Stomach (tissue), 9 donors: ENCODE data around the gene GNAT3. TPM values are rescaled to one million over a fixed set of nuclear protein-coding genes. Genes with fewer than 3 reads are reported as not detected.

Experiments
- DNase-seq, 2 donors: peaks; one replicate each; pipeline versions ENCODE4 v3.0.0 to v3.0.0-alpha.2; 2013 to 2019
- H3K27ac ChIP-seq, 5 donors: fragments of 200-600 bp in 4 of 5; sonication (generic) in 4 of 5; one replicate each; pipeline ENCODE4 v1.5.1; 2013 to 2019; ENCODE audit warnings: mild to moderate bottlenecking in 1 of 5, moderate library complexity in 1 of 5
- H3K27me3 ChIP-seq, 3 donors: fragments of 200-600 bp; sonication (generic); one replicate each; pipeline ENCODE4 v1.5.1; 2017 to 2019; ENCODE audit warnings: mixed run types in 1 of 3
- H3K36me3 ChIP-seq, 4 donors: fragments of 200-600 bp; sonication (generic); 1 replicate in 3 of 4; 2 replicates in 1 of 4; pipeline ENCODE4 v1.5.1; 2016 to 2019
- H3K4me1 ChIP-seq, 4 donors: fragments of 200-600 bp; sonication (generic); one replicate each; pipeline ENCODE4 v1.5.1; 2016 to 2019
- H3K4me3 ChIP-seq, 4 donors: fragments of 200-600 bp; sonication (generic) in 3 of 4; one replicate each; pipeline ENCODE4 v1.5.1; 2016 to 2019; ENCODE audit warnings: mild to moderate bottlenecking in 1 of 4
- H3K9me3 ChIP-seq, 4 donors: fragments of 200-600 bp; sonication (generic); one replicate each; pipeline ENCODE4 v1.5.1; 2016 to 2019
- EP300 ChIP-seq: sonication (generic); formaldehyde crosslinking; IDR thresholded peaks from one replicate; pipeline ENCODE4 v1.6.1; 2017; ENCODE audit warnings: antibody characterized with exemption
- POLR2A ChIP-seq, 4 donors: fragments of 450-650 bp; IDR thresholded peaks; one replicate each; pipeline ENCODE4 v1.6.1; 2016; ENCODE audit warnings: antibody characterized with exemption in 4 of 4, control low read depth in 2 of 4, mild to moderate bottlenecking in 1 of 4, moderate library complexity in 1 of 4
- POLR2AphosphoS5 ChIP-seq, 3 donors: sonication (generic); formaldehyde crosslinking; IDR thresholded peaks; one replicate each; pipeline ENCODE4 v1.6.1; 2016; ENCODE audit warnings: antibody characterized with exemption in 3 of 3
- WGBS, 5 donors: extraction: QIAGEN DNeasy Blood & Tissue Kit in 3 of 5; methylation state at CpG; one replicate each; pipeline versions ENCODE4 v1.1.5 to v1.1.7; 2013 to 2018; 5-methylcytosine and 5-hydroxymethylcytosine counted together
- intact Hi-C: fragments of 100-400 bp; cut with DNase I; formaldehyde crosslinking; loops from one replicate; pipeline ENCODE4 v1.15.1; 2023; ENCODE audit warnings: low total_unique reads
- polyA plus RNA-seq, 3 donors: library from polyadenylated mRNA; stranded (reverse); fragments of 200-250 nt; gene quantifications; one replicate each; pipeline ENCODE4 v1.2.3, GENCODE V29; 2013
- total RNA-seq, 5 donors: library from RNA; depleted of rRNA; stranded (reverse); fragments of >200 nt; gene quantifications; one replicate each; pipeline versions ENCODE4 v1.1.0 to v1.2.3, GENCODE V29; 2014 to 2016
- TF ChIP-seq, protein P1 (sequence below), 7 experiments: fragments of 450-650 bp in 4 of 7; fragments of 200-600 bp in 3 of 7; sonication (generic) in 3 of 7; IDR thresholded peaks; one replicate each; pipeline ENCODE4 v1.5.1; 2016 to 2019; ENCODE audit warnings: antibody characterized with exemption in 7 of 7, control low read depth in 2 of 7, mild to moderate bottlenecking in 1 of 7
- donor health status: healthy with polysubstance abuse.
- donor health status: Bipolar disorder and iron deficiency.
- donor health status: healthy.

Gene GNAT3
- total and polyA plus RNA-seq, 8 donors, result not detected

DNA sequence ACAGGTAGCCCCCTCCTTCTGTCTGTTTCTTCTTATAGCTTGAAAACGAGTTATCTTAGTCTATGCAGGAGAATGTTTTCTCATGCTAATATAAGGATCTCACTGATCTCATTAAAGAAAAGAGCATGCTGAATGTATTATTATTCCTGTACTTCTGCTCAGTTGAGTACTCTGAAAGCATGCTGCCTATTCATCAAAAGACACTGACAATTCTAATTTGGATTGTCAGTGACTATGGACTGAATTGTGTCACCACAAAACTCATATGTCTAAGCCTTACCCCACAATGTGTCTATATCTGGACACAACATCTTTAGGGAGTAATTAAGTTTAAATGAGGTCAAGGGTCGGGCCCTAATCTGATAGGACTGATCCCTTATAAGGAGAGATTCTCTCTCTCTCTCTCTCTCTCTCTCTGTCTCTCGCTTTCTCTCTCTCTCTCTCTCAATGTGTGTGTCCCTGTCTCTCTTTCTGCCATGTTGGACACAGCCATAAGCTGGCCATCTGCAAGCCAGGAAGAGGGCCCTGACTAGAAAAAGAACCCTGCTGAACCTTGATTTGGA lies 98.4 kb downstream of the GNAT3 start:
- no peaks in the 10 kb centered on the region for H3K4me1 ChIP-seq
- no peaks in the 10 kb centered on the region for H3K9me3 ChIP-seq
- no peak overlapping the region for H3K4me3 ChIP-seq
- intact Hi-C loops, result no loop called here
- TF ChIP-seq EP300 (no peak), POLR2A (IDR thresholded peaks at IDR 0.05) (no peak), POLR2AphosphoS5 (IDR thresholded peaks at IDR 0.05) (no peak)
- TF ChIP-seq, protein P1, sequence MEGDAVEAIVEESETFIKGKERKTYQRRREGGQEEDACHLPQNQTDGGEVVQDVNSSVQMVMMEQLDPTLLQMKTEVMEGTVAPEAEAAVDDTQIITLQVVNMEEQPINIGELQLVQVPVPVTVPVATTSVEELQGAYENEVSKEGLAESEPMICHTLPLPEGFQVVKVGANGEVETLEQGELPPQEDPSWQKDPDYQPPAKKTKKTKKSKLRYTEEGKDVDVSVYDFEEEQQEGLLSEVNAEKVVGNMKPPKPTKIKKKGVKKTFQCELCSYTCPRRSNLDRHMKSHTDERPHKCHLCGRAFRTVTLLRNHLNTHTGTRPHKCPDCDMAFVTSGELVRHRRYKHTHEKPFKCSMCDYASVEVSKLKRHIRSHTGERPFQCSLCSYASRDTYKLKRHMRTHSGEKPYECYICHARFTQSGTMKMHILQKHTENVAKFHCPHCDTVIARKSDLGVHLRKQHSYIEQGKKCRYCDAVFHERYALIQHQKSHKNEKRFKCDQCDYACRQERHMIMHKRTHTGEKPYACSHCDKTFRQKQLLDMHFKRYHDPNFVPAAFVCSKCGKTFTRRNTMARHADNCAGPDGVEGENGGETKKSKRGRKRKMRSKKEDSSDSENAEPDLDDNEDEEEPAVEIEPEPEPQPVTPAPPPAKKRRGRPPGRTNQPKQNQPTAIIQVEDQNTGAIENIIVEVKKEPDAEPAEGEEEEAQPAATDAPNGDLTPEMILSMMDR (IDR thresholded peaks at IDR 0.05), result no peak
- DNase-seq, result no peak
- H3K27me3 ChIP-seq, result no peaks in the 10 kb centered on the region
- H3K27ac ChIP-seq, result no peak overlapping the region
- 72 to 79% (median 76%) methylated on average over 3 of the region's 3 CpGs for WGBS, 5 donors
- H3K36me3 ChIP-seq, result no peaks in the 10 kb centered on the region

DNA sequence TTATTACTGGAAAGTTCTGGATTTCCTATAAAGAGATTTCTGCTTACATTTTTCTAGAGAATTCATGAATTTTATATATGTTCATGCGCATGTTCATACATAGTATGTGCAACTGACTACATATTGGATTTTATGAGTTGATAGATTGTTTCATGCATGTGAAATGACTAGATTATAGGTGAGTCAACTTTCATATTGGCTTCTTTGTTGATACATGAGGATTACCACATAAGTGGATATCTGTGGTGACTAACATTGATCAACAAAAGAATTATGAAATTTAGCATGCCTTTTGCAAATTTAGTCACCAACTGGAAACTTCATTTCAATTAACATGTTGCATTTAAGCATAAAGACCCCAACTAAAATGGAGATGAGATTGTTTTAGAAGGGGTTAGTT lies 99.0 kb downstream of the GNAT3 start:
- no peak overlapping the region for H3K27ac ChIP-seq

DNA sequence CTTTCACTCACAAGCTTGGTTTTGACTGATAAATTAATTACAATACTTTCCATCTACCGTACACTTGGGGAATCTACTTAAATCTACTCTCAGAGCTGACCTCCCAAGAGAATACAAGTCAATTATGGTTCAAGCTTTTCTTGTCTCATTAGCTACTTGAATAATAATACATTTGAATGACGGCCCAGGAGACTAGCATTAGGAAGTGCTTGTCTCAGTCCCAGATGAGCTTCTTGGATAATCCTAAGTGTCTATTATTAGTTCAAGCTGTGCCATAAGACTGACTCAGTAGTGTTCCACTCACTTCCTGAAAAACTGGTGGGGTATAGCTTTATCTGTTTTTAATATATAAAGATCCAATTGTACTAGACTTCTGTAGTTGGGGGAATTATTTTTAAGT lies 100.2 kb downstream of the GNAT3 start:
- no peaks in the 10 kb centered on the region for H3K36me3 ChIP-seq
- DNase-seq, result no peak
- no peak overlapping the region for H3K4me3 ChIP-seq
- TF ChIP-seq POLR2AphosphoS5 (IDR thresholded peaks at IDR 0.05), result no peak
- TF ChIP-seq EP300, result no peak
- TF ChIP-seq, protein P1 (IDR thresholded peaks at IDR 0.05), result no peak
- no peak for TF ChIP-seq POLR2A (IDR thresholded peaks at IDR 0.05)
- no peaks in the 10 kb centered on the region for H3K27me3 ChIP-seq
- H3K4me1 ChIP-seq, result no peaks in the 10 kb centered on the region
- H3K9me3 ChIP-seq, result no peaks in the 10 kb centered on the region
- H3K27ac ChIP-seq, result no peak overlapping the region
- 64 to 82% (median 81%) methylated on average over 2 of the region's 2 CpGs for WGBS, 5 donors
- intact Hi-C loops, result no loop called here

More for the DNA sequence above, 99.0 kb downstream of the GNAT3 start:
- DNase-seq, result no peak
- no peaks in the 10 kb centered on the region for H3K27me3 ChIP-seq
- H3K4me1 ChIP-seq, result no peaks in the 10 kb centered on the region
- H3K9me3 ChIP-seq, result no peaks in the 10 kb centered on the region
- intact Hi-C loops, result no loop called here
- TF ChIP-seq, protein P1 (IDR thresholded peaks at IDR 0.05), result no peak
- TF ChIP-seq EP300 (no peak), POLR2AphosphoS5 (IDR thresholded peaks at IDR 0.05) (no peak), POLR2A (IDR thresholded peaks at IDR 0.05) (no peak)
- WGBS, 5 donors, result 93 to 100% (median 95%) methylated on average over 1 of the region's 1 CpG
- H3K36me3 ChIP-seq, result no peaks in the 10 kb centered on the region
- H3K4me3 ChIP-seq, result no peak overlapping the region

DNA sequence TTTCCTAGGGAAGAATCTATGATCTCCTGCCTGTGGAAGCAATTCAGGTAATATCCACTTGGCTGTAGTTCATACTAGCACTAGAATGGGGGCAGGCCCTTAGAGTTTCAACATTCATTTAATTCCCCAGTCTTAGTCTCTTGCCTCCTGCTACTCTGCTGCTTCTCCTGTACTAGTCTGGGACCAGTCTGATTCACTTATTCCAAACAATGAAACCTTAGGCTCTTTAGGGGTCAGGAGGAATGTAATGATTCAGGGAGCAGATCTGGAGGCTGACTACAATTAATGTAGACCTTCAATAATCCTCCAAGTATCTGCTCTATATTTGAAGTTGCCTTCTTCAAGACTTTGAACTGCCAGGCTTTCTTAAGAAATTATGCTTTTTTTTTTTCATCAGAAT lies 101.8 kb downstream of the GNAT3 start:
- Histone ChIP-seq H3K9me3 (no peaks in the 10 kb centered on the region), H3K27me3 (no peaks in the 10 kb centered on the region), H3K27ac (no peak overlapping the region), H3K4me1 (no peaks in the 10 kb centered on the region), H3K36me3 (no peaks in the 10 kb centered on the region), H3K4me3 (no peak overlapping the region)
- intact Hi-C loops, result no loop called here
- no peak for TF ChIP-seq EP300
- no peak for DNase-seq

Other genes starting within 250 kb of the GNAT3 start
- gene CD36, start 126.6 kb upstream of the GNAT3 start, total RNA-seq, result 100 to 1,000 TPM in 1 of 5 donors, 10 to 100 TPM in 4; 23.3 to 346 (median 48.7) TPM
- 10 to 100 TPM in 2 of 3 donors, 1 to 10 TPM in 1; 5.5 to 28.6 (median 11.3) TPM for gene CD36, start 126.6 kb upstream of the GNAT3 start, polyA plus RNA-seq